Measurements from ENCODE around the gene CDC40. TPM values are rescaled to one million over a fixed set of nuclear protein-coding genes. Genes with fewer than 3 reads are reported as not detected.
"Not testable (repeated sequence)": the region's sequence is repeated elsewhere in the genome, so short reads cannot be mapped to it uniquely, and the experiment has no call there.

CDC40 gene
- total RNA-seq, 1 experiment from 2014 or later: 25.7 TPM

- no peak for TF ChIP-seq CREB1 (CRISPR knock-in tag; IDR thresholded peaks at IDR 0.05)
- no peak for TF ChIP-seq NR1H2 (CRISPR knock-in tag; IDR thresholded peaks at IDR 0.05)
- ChIA-PET POLR2A (no interaction called here), CTCF (no interaction called here)
- peaks cover 22% of the 10 kb centered on the region for H3K36me3 Mint-ChIP-seq
- DNase-seq (ENCODE audit: low spot score): no peak
- no peaks in the 10 kb centered on the region for H3K27me3 Mint-ChIP-seq (ENCODE audit: low read depth)
- no peak overlapping the region for H3K4me3 Mint-ChIP-seq
- no peak overlapping the region for H3K27ac Mint-ChIP-seq
- no peak for ATAC-seq
- no peaks in the 10 kb centered on the region for H3K4me1 Mint-ChIP-seq
- H3K9me3 Mint-ChIP-seq: no peaks in the 10 kb centered on the region
These were observed 46.0 kb downstream of the CDC40 start for GRCh38 chr6:110226261-110226660.

GRCh38 chr6:110232450-110232849 is 52.2 kb downstream of the CDC40 start:
- no peaks in the 10 kb centered on the region for H3K4me1 Mint-ChIP-seq
- ChIA-PET POLR2A (no interaction called here), CTCF (no interaction called here)
- no peak for DNase-seq (ENCODE audit: low spot score)
- peaks cover 11% of the 10 kb centered on the region for H3K36me3 Mint-ChIP-seq
- no peak overlapping the region for H3K4me3 Mint-ChIP-seq
- no peaks in the 10 kb centered on the region for H3K27me3 Mint-ChIP-seq (ENCODE audit: low read depth)
- H3K9me3 Mint-ChIP-seq: peaks cover 9% of the 10 kb centered on the region
- ATAC-seq: no peak
- H3K27ac Mint-ChIP-seq: no peak overlapping the region
- TF ChIP-seq OVOL2 (CRISPR knock-in tag; IDR thresholded peaks at IDR 0.05; ENCODE audit: borderline replicate concordance): no peak
- no peak for TF ChIP-seq ZSCAN18 (CRISPR knock-in tag; IDR thresholded peaks at IDR 0.05)
- no peak for TF ChIP-seq ZNF219 (CRISPR knock-in tag; IDR thresholded peaks at IDR 0.05; ENCODE audit: borderline replicate concordance)
- no peak for TF ChIP-seq FOXK1 (CRISPR knock-in tag; IDR thresholded peaks at IDR 0.05)
- TF ChIP-seq ELF4 (CRISPR knock-in tag; IDR thresholded peaks at IDR 0.05; ENCODE audit: low read depth): no peak
- no peak for TF ChIP-seq EMX1 (CRISPR knock-in tag; IDR thresholded peaks at IDR 0.05)
- TF ChIP-seq ZNF263 (CRISPR knock-in tag; IDR thresholded peaks at IDR 0.05; ENCODE audit: low read depth): no peak
- TF ChIP-seq STAT6 (CRISPR knock-in tag; conservative IDR thresholded peaks at IDR 0.05; ENCODE audit: low read depth): no peak
- no peak for TF ChIP-seq NFYB (CRISPR knock-in tag; conservative IDR thresholded peaks at IDR 0.05; ENCODE audit: low read depth)
- no peak for TF ChIP-seq NR2C2 (CRISPR knock-in tag; IDR thresholded peaks at IDR 0.05)
- TF ChIP-seq ZNF138 (CRISPR knock-in tag; conservative IDR thresholded peaks at IDR 0.05): no peak
- no peak for TF ChIP-seq ZBTB21 (CRISPR knock-in tag; IDR thresholded peaks at IDR 0.05; ENCODE audit: borderline replicate concordance)
- TF ChIP-seq RORB (CRISPR knock-in tag; IDR thresholded peaks at IDR 0.05): no peak
- TF ChIP-seq CDX4 (CRISPR knock-in tag; IDR thresholded peaks at IDR 0.05; ENCODE audit: borderline replicate concordance): no peak

GRCh38 chr6:110233770-110234374 is 53.6 kb downstream of the CDC40 start:
- DNase-seq (ENCODE audit: low spot score) (no peak), ATAC-seq (no peak)
- H3K27me3 Mint-ChIP-seq (ENCODE audit: low read depth): no peaks in the 10 kb centered on the region
- ChIA-PET CTCF (no interaction called here), POLR2A (no interaction called here)
- H3K9me3 Mint-ChIP-seq: peaks cover 9% of the 10 kb centered on the region
- peaks cover 10% of the 10 kb centered on the region for H3K36me3 Mint-ChIP-seq
- no peak overlapping the region for H3K27ac Mint-ChIP-seq
- H3K4me1 Mint-ChIP-seq: no peaks in the 10 kb centered on the region
- no peak for TF ChIP-seq GABPB1 (CRISPR knock-in tag; IDR thresholded peaks at IDR 0.05)
- no peak overlapping the region for H3K4me3 Mint-ChIP-seq

- H3K27ac Mint-ChIP-seq; H3K9me3 Mint-ChIP-seq; H3K36me3 Mint-ChIP-seq; H3K27me3 Mint-ChIP-seq (ENCODE audit: low read depth); H3K4me1 Mint-ChIP-seq; DNase-seq (ENCODE audit: low spot score); CTCF ChIA-PET; POLR2A ChIA-PET; ATAC-seq; H3K4me3 Mint-ChIP-seq: not testable (repeated sequence)
These were observed 55.8 kb downstream of the CDC40 start for GRCh38 chr6:110236007-110236406.
